ENCODE data around the gene CDK5RAP3.

DNA sequence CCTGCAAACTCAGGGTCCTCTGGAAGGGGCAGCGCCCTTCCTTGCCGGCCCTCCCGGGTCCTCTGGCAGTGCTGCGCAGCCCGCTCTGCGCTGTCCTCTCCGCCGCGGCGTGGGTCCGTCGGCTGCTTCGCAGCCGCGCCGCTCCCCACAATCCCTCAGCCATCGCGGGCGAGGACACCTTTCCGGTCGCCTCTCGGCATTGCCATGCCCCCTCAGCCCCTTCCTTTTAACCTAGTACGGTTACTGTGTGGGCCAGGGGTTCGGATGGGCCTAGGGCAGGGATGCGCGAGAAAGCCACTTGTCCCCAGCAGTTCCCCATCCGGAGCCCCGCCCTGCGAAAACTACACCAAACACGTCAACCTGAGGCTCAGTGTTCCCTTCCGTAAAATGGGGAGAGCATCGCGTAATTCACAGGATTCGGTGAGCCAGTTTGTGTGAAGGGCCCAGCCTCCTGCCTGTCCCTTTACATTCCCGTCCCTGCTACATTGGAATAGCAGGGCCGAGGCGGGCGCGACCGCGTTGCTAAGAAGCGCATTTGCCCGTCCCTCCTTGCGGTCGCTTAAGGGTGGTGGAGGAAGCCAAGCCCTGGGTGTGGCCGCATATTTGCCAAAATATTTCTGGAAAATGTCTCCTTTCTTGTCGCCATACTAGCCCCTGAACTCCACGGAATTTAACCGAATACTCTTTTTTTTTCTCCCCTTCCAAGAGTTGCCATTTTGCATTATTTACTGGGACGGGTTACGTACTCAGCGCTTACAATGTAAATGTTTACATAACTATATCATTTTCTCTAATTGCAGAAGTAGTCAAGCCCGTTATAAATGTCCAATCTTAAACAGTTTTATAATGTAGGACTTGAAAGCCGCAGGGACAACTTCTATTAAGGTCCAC is 53.5 kb downstream of the CDK5RAP3 start:
- TF ChIP-seq, protein P1, sequence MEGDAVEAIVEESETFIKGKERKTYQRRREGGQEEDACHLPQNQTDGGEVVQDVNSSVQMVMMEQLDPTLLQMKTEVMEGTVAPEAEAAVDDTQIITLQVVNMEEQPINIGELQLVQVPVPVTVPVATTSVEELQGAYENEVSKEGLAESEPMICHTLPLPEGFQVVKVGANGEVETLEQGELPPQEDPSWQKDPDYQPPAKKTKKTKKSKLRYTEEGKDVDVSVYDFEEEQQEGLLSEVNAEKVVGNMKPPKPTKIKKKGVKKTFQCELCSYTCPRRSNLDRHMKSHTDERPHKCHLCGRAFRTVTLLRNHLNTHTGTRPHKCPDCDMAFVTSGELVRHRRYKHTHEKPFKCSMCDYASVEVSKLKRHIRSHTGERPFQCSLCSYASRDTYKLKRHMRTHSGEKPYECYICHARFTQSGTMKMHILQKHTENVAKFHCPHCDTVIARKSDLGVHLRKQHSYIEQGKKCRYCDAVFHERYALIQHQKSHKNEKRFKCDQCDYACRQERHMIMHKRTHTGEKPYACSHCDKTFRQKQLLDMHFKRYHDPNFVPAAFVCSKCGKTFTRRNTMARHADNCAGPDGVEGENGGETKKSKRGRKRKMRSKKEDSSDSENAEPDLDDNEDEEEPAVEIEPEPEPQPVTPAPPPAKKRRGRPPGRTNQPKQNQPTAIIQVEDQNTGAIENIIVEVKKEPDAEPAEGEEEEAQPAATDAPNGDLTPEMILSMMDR (conservative IDR thresholded peaks at IDR 0.05; ENCODE audit: low read depth in 2 of 2) = no peak
- TF ChIP-seq EZH2phosphoT487 (IDR thresholded peaks at IDR 0.05; ENCODE audit: unreplicated experiment) (no peak), EZH2 (IDR thresholded peaks at IDR 0.05; ENCODE audit: low read depth, unreplicated experiment) (no peak), REST (IDR thresholded peaks at IDR 0.05; ENCODE audit: unreplicated experiment) (no peak)
